ENCODE measurements around the gene NEMP1.
"Not testable (repeated sequence)": the region's sequence is repeated elsewhere in the genome, so short reads cannot be mapped to it uniquely, and the experiment has no call there.

Gene NEMP1

GRCh38 chr12:57091638-57092528 is 13.3 kb upstream of the NEMP1 start:
- no peak for DNase-seq (ENCODE audit: low read depth in 2 of 2)

GRCh38 chr12:57090924-57091637 is 12.5 kb upstream of the NEMP1 start:
- no peak for DNase-seq (ENCODE audit: low read depth in 2 of 2)

GRCh38 chr12:57090490-57090889 is 11.9 kb upstream of the NEMP1 start:
- DNase-seq (ENCODE audit: low read depth in 2 of 2): no peak

- DNase-seq (ENCODE audit: low read depth in 2 of 2): peak in 1 of 2 donors; percentile 47
These were observed 11.0 kb upstream of the NEMP1 start for GRCh38 chr12:57089271-57090245.

- DNase-seq (ENCODE audit: low read depth in 2 of 2): peak; percentile 75 to 89
These were observed 10.0 kb upstream of the NEMP1 start, which contains the start of gene NAB2 for GRCh38 chr12:57088354-57089270. NAB2 (plus strand) TSS chr12:57089114; CDS start chr12:57089272, 158 bp downstream.

GRCh38 chr12:57087691-57088353 is 9.2 kb upstream of the NEMP1 start:
- DNase-seq (ENCODE audit: low read depth in 2 of 2): peak; percentile 70 to 85

GRCh38 chr12:57087010-57087690 is 8.6 kb upstream of the NEMP1 start:
- peak; percentile 92 to 94 for DNase-seq (ENCODE audit: low read depth in 2 of 2)

GRCh38 chr12:57086493-57087009 is 8.0 kb upstream of the NEMP1 start:
- DNase-seq (ENCODE audit: low read depth in 2 of 2): peak in 1 of 2 donors; percentile 43

- peak in 1 of 2 donors; percentile 39 for DNase-seq (ENCODE audit: low read depth in 2 of 2)
These were observed 7.5 kb upstream of the NEMP1 start for GRCh38 chr12:57085999-57086492.

GRCh38 chr12:57080855-57081254 is 2.3 kb upstream of the NEMP1 start:
- no peak for DNase-seq (ENCODE audit: low read depth in 2 of 2)

- no peak for DNase-seq (ENCODE audit: low read depth in 2 of 2)
These were observed 1.2 kb upstream of the NEMP1 start for GRCh38 chr12:57079821-57080220.

GRCh38 chr12:57073566-57074450 is 4.8 kb downstream of the NEMP1 start:
- DNase-seq (ENCODE audit: low read depth in 2 of 2): not testable (repeated sequence)

- DNase-seq (ENCODE audit: low read depth in 2 of 2): no peak
These were observed 5.9 kb downstream of the NEMP1 start for GRCh38 chr12:57072661-57073060.

GRCh38 chr12:57069523-57069922 is 9.1 kb downstream of the NEMP1 start:
- DNase-seq (ENCODE audit: low read depth in 2 of 2): peak in 1 of 2 donors; percentile 44

GRCh38 chr12:57066245-57066644 is 12.3 kb downstream of the NEMP1 start:
- no peak for DNase-seq (ENCODE audit: low read depth in 2 of 2)

- DNase-seq (ENCODE audit: low read depth in 2 of 2): peak in 1 of 2 donors; percentile 43
These were observed 14.5 kb downstream of the NEMP1 start for GRCh38 chr12:57063991-57064685.

GRCh38 chr12:57058454-57058853 is 20.1 kb downstream of the NEMP1 start:
- no peak for DNase-seq (ENCODE audit: low read depth in 2 of 2)

All from stimulated activated CD4-positive, alpha-beta T cell treated with anti-CD3 and anti-CD28 coated beads, Interleukin-4, amount 100 ng/mL, for 48 hours (primary cell).